Measurements from ENCODE around the gene STK40. TPM values are rescaled to one million over a fixed set of nuclear protein-coding genes. Genes with fewer than 3 reads are reported as not detected.
A peak's percentile ranks its signal among the peaks of the same experiment; 100 is the strongest.

Gene STK40
- total and polyA plus RNA-seq, 2 experiments from 2014 or later, result 8.1 to 20.2 TPM

DNA sequence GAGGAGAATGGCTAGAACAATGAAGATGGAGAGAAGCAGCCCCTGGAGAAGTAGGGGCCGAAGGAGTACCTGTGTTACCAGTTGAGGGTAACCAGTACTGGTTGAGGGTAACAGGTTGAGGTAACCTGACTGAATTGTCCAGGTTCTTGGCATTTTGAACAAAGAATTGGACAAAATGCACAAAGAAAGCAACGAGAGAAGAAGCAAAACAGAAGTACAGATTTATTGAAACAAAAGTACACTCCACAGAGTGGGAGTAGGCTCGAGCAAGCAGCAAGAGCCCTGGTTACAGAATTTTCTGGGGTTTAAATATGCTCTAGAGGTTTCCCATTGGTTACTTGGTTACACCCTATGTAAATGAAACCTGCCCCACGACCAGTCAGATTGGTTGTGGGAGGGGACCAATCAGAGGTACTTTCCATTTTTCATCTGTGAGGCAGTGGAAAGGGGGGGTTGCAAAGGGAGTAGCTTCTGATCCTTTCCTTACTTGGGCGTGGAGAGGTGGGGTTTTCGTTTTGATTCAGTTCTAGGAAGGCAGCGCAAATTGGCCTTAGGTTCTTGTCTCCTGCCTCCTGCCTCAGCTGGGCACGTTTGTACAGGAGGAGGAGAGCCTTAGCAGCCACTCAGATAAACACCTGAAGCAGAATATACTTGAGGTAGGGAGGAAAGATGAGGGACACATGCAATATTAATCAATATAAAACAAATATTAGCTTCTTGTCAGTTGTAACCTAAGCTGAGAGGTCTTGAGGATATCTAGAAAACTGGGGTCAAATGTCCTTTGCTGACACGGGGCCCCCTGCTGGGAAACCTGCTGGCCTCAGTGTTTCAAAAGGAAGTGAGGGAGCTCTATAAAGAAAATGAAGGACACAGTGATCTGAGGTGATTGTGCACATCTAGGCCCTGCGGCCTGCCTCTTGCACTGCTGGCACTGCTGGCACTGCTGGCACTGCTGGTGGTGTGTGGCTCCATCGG lies 26.2 kb upstream of the STK40 start:
- Histone ChIP-seq H2AFZ (no peak overlapping the region), H3F3A (replicated peaks; ENCODE audit: low read depth) (no peaks in the 10 kb centered on the region), H3K4me3 (no peak overlapping the region), H3K27ac (ENCODE audit: low read depth) (no peak overlapping the region), H4K20me1 (replicated peaks; ENCODE audit: insufficient read depth) (no peaks in the 10 kb centered on the region), H3K4me2 (no peak overlapping the region), H3K36me3 (ENCODE audit: insufficient read depth) (no peaks in the 10 kb centered on the region), H3K79me2 (replicated peaks; ENCODE audit: insufficient read depth) (no peaks in the 10 kb centered on the region), H3K4me1 (ENCODE audit: insufficient read depth) (no peaks in the 10 kb centered on the region), H3K9me2 (ENCODE audit: insufficient read depth) (no peaks in the 10 kb centered on the region), H3K27me3 (ENCODE audit: insufficient read depth) (no peaks in the 10 kb centered on the region)
- DNase-seq (ENCODE audit: low spot score) (peak; percentile 76), ATAC-seq (peak; percentile 85)
- Mint-ChIP-seq H3K4me3 (no peak overlapping the region), H3K36me3 (ENCODE audit: low read depth) (0 out of 3 replicates have a peak, but pooled peaks cover 2% of the 10 kb centered on the region), H3K27me3 (ENCODE audit: insufficient read depth, low read depth, poor library complexity) (peaks cover 4% of the 10 kb centered on the region), H3K4me1 (peaks cover 5% of the 10 kb centered on the region; the same call in 2 of the 3 replicates), H3K9me3 (no peaks in the 10 kb centered on the region; the same call in 2 of the 3 replicates), H3K27ac (no peak overlapping the region)
- TF ChIP-seq JUNB (IDR thresholded peaks at IDR 0.05; ENCODE audit: unreplicated experiment) (no peak), ZNF462 (CRISPR knock-in tag; IDR thresholded peaks at IDR 0.05) (no peak), CREB1 (CRISPR knock-in tag; IDR thresholded peaks at IDR 0.05; ENCODE audit: low read depth) (no peak), POLR2AphosphoS5 (IDR thresholded peaks at IDR 0.05; ENCODE audit: low read depth) (no peak), REST (IDR thresholded peaks at IDR 0.05; ENCODE audit: unreplicated experiment) (no peak), EZH2phosphoT487 (IDR thresholded peaks at IDR 0.05; ENCODE audit: unreplicated experiment) (no peak), CTCF (conservative IDR thresholded peaks at IDR 0.05; ENCODE audit: low read depth in 2 of 2) (no peak), ZNF114 (CRISPR knock-in tag; IDR thresholded peaks at IDR 0.05) (no peak), NANOG (IDR thresholded peaks at IDR 0.05; ENCODE audit: borderline replicate concordance) (no peak), STAT1 (IDR thresholded peaks at IDR 0.05; ENCODE audit: unreplicated experiment) (no peak), EZH2 (IDR thresholded peaks at IDR 0.05; ENCODE audit: low read depth, unreplicated experiment) (no peak), ZNF331 (CRISPR knock-in tag; IDR thresholded peaks at IDR 0.05; ENCODE audit: low read depth) (no peak)
- TF ChIP-seq, protein P1, sequence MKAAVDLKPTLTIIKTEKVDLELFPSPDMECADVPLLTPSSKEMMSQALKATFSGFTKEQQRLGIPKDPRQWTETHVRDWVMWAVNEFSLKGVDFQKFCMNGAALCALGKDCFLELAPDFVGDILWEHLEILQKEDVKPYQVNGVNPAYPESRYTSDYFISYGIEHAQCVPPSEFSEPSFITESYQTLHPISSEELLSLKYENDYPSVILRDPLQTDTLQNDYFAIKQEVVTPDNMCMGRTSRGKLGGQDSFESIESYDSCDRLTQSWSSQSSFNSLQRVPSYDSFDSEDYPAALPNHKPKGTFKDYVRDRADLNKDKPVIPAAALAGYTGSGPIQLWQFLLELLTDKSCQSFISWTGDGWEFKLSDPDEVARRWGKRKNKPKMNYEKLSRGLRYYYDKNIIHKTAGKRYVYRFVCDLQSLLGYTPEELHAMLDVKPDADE (IDR thresholded peaks at IDR 0.05), result no peak
